Large intestine (tissue), 3 donors: Measurements from ENCODE around the gene DNHD1. TPM values are rescaled to one million over a fixed set of nuclear protein-coding genes. Genes with fewer than 3 reads are reported as not detected.

Source experiments
- DNase-seq, 2 donors: peaks; one replicate each; pipeline versions ENCODE4 v3.0.0 to v3.0.0-alpha.2; 2013
- H3K27ac ChIP-seq: one replicate; pipeline ENCODE4 v1.5.1; 2013; ENCODE audit warnings: low read length
- H3K27me3 ChIP-seq: 2 replicates; pipeline ENCODE4 v1.6.1; 2013; ENCODE audit warnings: low read length; ENCODE audit not compliant: control insufficient read depth, insufficient read depth
- H3K36me3 ChIP-seq: 2 replicates; pipeline ENCODE4 v1.6.1; 2013; ENCODE audit warnings: low read length; ENCODE audit not compliant: control insufficient read depth, insufficient read depth
- H3K4me1 ChIP-seq: one replicate; pipeline ENCODE4 v1.6.1; 2013; ENCODE audit warnings: low read length; ENCODE audit not compliant: control insufficient read depth, insufficient read depth
- H3K4me3 ChIP-seq: one replicate; pipeline ENCODE4 v1.5.1; 2013; ENCODE audit warnings: low read length
- H3K9me3 ChIP-seq: one replicate; pipeline ENCODE4 v1.6.1; 2013; ENCODE audit warnings: mild to moderate bottlenecking, low read depth, low read length, moderate library complexity; ENCODE audit not compliant: control insufficient read depth
- WGBS: methylation state at CpG from one replicate; pipeline ENCODE4 v1.1.5; 2013; ENCODE audit warnings: low lambda C conversion rate; ENCODE audit not compliant: insufficient coverage; 5-methylcytosine and 5-hydroxymethylcytosine counted together
- polyA plus RNA-seq: library from polyadenylated mRNA; unstranded; fragments of 120-200 nt; gene quantifications from one replicate; pipeline ENCODE4 v1.2.1, GENCODE V29; 2013

DNHD1 gene
- polyA plus RNA-seq, 1 donor: 12.2 TPM

GRCh38 chr11:6604081-6604626 is 107.1 kb downstream of the DNHD1 start:
- WGBS: 0% methylated on average over 1 of the region's 20 CpGs
- Histone ChIP-seq H3K4me3 (peak overlapping the region; percentile 96), H3K36me3 (peaks cover 43% of the 10 kb centered on the region), H3K9me3 (no peaks in the 10 kb centered on the region), H3K27me3 (no peaks in the 10 kb centered on the region), H3K4me1 (peaks cover 56% of the 10 kb centered on the region), H3K27ac (peak overlapping the region; percentile 97)
- DNase-seq: peak; percentile 37 to 78

- no peaks in the 10 kb centered on the region for H3K27me3 ChIP-seq
- peak overlapping the region; percentile 96 for H3K4me3 ChIP-seq
- DNase-seq: no peak
- peaks cover 43% of the 10 kb centered on the region for H3K36me3 ChIP-seq
- H3K27ac ChIP-seq: peak overlapping the region; percentile 97
- H3K9me3 ChIP-seq: no peaks in the 10 kb centered on the region
- peaks cover 50% of the 10 kb centered on the region for H3K4me1 ChIP-seq
- WGBS: 26% methylated on average over 3 of the region's 3 CpGs
Measured at GRCh38 chr11:6604790-6605189, 107.7 kb downstream of the DNHD1 start.

- Histone ChIP-seq H3K36me3 (peaks cover 39% of the 10 kb centered on the region), H3K27me3 (no peaks in the 10 kb centered on the region), H3K9me3 (no peaks in the 10 kb centered on the region), H3K4me1 (peaks cover 49% of the 10 kb centered on the region), H3K27ac (peak overlapping the region; percentile 92), H3K4me3 (peak overlapping the region; percentile 1)
- no CpG with 5 or more reads among the region's 11 CpGs for WGBS
- DNase-seq: peak; percentile 92 to 94
Measured at GRCh38 chr11:6606471-6607189, 109.5 kb downstream of the DNHD1 start.

GRCh38 chr11:6607190-6607795 is 110.2 kb downstream of the DNHD1 start:
- Histone ChIP-seq H3K9me3 (no peaks in the 10 kb centered on the region), H3K36me3 (peaks cover 39% of the 10 kb centered on the region), H3K27me3 (no peaks in the 10 kb centered on the region), H3K4me3 (no peak overlapping the region), H3K4me1 (peaks cover 43% of the 10 kb centered on the region), H3K27ac (peak overlapping the region; percentile 92)
- no peak for DNase-seq

GRCh38 chr11:6608011-6608410 is 110.9 kb downstream of the DNHD1 start:
- H3K9me3 ChIP-seq: no peaks in the 10 kb centered on the region
- DNase-seq: no peak
- WGBS: no CpG with 5 or more reads among the region's 9 CpGs
- H3K4me3 ChIP-seq: no peak overlapping the region
- H3K27me3 ChIP-seq: no peaks in the 10 kb centered on the region
- H3K27ac ChIP-seq: peak overlapping the region; percentile 92
- H3K4me1 ChIP-seq: peaks cover 44% of the 10 kb centered on the region
- peaks cover 39% of the 10 kb centered on the region for H3K36me3 ChIP-seq

- Histone ChIP-seq H3K4me1 (peaks cover 50% of the 10 kb centered on the region), H3K4me3 (no peak overlapping the region), H3K36me3 (peaks cover 40% of the 10 kb centered on the region), H3K27me3 (no peaks in the 10 kb centered on the region), H3K27ac (peak overlapping the region; percentile 19), H3K9me3 (no peaks in the 10 kb centered on the region)
- DNase-seq: no peak
- no CpG with 5 or more reads among the region's 14 CpGs for WGBS
Measured at GRCh38 chr11:6608726-6609501, 111.8 kb downstream of the DNHD1 start.

- no peaks in the 10 kb centered on the region for H3K9me3 ChIP-seq
- no peak overlapping the region for H3K4me3 ChIP-seq
- no peaks in the 10 kb centered on the region for H3K27me3 ChIP-seq
- peaks cover 46% of the 10 kb centered on the region for H3K36me3 ChIP-seq
- no peak overlapping the region for H3K27ac ChIP-seq
- H3K4me1 ChIP-seq: peaks cover 50% of the 10 kb centered on the region
- 100% methylated on average over 1 of the region's 8 CpGs for WGBS
- DNase-seq: no peak
Measured at GRCh38 chr11:6609502-6610015, 112.5 kb downstream of the DNHD1 start.

- no peak for DNase-seq
- Histone ChIP-seq H3K4me3 (no peak overlapping the region), H3K36me3 (peaks cover 56% of the 10 kb centered on the region), H3K27me3 (no peaks in the 10 kb centered on the region), H3K27ac (no peak overlapping the region), H3K9me3 (no peaks in the 10 kb centered on the region), H3K4me1 (peaks cover 41% of the 10 kb centered on the region)
- WGBS: no CpG with 5 or more reads among the region's 6 CpGs
Measured at GRCh38 chr11:6610591-6610990, 113.5 kb downstream of the DNHD1 start.

- WGBS: 6% methylated on average over 3 of the region's 39 CpGs
- H3K27me3 ChIP-seq: no peaks in the 10 kb centered on the region
- peaks cover 64% of the 10 kb centered on the region for H3K36me3 ChIP-seq
- H3K4me1 ChIP-seq: peaks cover 35% of the 10 kb centered on the region
- H3K27ac ChIP-seq: peak overlapping the region; percentile 66
- peak in 1 of 2 donors; percentile 54 for DNase-seq
- peak overlapping the region; percentile 67 for H3K4me3 ChIP-seq
- no peaks in the 10 kb centered on the region for H3K9me3 ChIP-seq
Measured at GRCh38 chr11:6611092-6611962, 114.2 kb downstream of the DNHD1 start.

- Histone ChIP-seq H3K4me1 (peaks cover 29% of the 10 kb centered on the region), H3K27me3 (no peaks in the 10 kb centered on the region), H3K27ac (peak overlapping the region; percentile 90), H3K36me3 (peaks cover 69% of the 10 kb centered on the region), H3K9me3 (no peaks in the 10 kb centered on the region), H3K4me3 (peak overlapping the region; percentile 67)
- no peak for DNase-seq
- no CpG with 5 or more reads among the region's 36 CpGs for WGBS
Measured at GRCh38 chr11:6611963-6612212, 114.8 kb downstream of the DNHD1 start.
